Measurements from ENCODE around the gene STAMBP.

Gene STAMBP

GRCh38 chr2:73906847-73907505 lies 78.2 kb downstream of the STAMBP start:
- DNase-seq (ENCODE audit: low spot score) = no peak

- no peak for DNase-seq (ENCODE audit: low spot score)
Observed at GRCh38 chr2:73907840-73908452, 79.2 kb downstream of the STAMBP start.

GRCh38 chr2:73908689-73909652 lies 80.2 kb downstream of the STAMBP start:
- no peak for DNase-seq (ENCODE audit: low spot score)

- no peak for DNase-seq (ENCODE audit: low spot score)
Observed at GRCh38 chr2:73910873-73911547, 82.2 kb downstream of the STAMBP start.

- no peak for DNase-seq (ENCODE audit: low spot score)
Observed at GRCh38 chr2:73911548-73912208, 82.9 kb downstream of the STAMBP start.

GRCh38 chr2:73913414-73914054 lies 84.8 kb downstream of the STAMBP start:
- no peak for DNase-seq (ENCODE audit: low spot score)

- no peak for DNase-seq (ENCODE audit: low spot score)
Observed at GRCh38 chr2:73914667-73915066, 85.9 kb downstream of the STAMBP start.

GRCh38 chr2:73915437-73915993 lies 86.8 kb downstream of the STAMBP start:
- no peak for DNase-seq (ENCODE audit: low spot score)

GRCh38 chr2:73916666-73917065 lies 87.9 kb downstream of the STAMBP start:
- DNase-seq (ENCODE audit: low spot score) = no peak

- no peak for DNase-seq (ENCODE audit: low spot score)
Observed at GRCh38 chr2:73917296-73917695, 88.5 kb downstream of the STAMBP start.

- DNase-seq (ENCODE audit: low spot score) = no peak
Observed at GRCh38 chr2:73917696-73918207, 89.0 kb downstream of the STAMBP start.

- no peak for DNase-seq (ENCODE audit: low spot score)
Observed at GRCh38 chr2:73918856-73919255, 90.1 kb downstream of the STAMBP start.

- DNase-seq (ENCODE audit: low spot score) = no peak
Observed at GRCh38 chr2:73919596-73920228, 91.0 kb downstream of the STAMBP start.

- no peak for DNase-seq (ENCODE audit: low spot score)
Observed at GRCh38 chr2:73920577-73921545, 92.1 kb downstream of the STAMBP start.

- no peak for DNase-seq (ENCODE audit: low spot score)
Observed at GRCh38 chr2:73921581-73921980, 92.8 kb downstream of the STAMBP start.

- no peak for DNase-seq (ENCODE audit: low spot score)
Observed at GRCh38 chr2:73922681-73923080, 93.9 kb downstream of the STAMBP start.

Data from putamen (tissue), 1 donor.